ENCODE measurements around the gene PYY.

DNA sequence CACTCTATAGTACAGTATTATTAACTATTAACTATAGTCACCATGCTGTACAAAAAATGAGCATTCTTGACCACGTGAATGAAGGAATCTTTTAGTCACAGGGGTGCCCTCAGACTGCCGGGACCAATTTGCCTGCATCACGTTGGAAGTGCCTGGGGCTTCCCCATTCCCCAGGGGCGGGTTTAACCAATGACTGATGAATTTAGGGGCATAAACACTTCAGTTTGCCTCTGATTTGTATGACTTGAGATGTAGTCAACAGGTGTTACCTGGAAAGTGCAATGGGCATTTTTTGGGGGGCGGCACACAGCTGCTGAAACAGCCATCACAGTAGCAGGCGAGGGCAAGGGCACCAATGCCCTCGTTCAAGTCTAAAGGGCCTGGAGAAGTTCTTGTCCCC is 8.7 kb upstream of the PYY start:
- TF ChIP-seq, protein P1, sequence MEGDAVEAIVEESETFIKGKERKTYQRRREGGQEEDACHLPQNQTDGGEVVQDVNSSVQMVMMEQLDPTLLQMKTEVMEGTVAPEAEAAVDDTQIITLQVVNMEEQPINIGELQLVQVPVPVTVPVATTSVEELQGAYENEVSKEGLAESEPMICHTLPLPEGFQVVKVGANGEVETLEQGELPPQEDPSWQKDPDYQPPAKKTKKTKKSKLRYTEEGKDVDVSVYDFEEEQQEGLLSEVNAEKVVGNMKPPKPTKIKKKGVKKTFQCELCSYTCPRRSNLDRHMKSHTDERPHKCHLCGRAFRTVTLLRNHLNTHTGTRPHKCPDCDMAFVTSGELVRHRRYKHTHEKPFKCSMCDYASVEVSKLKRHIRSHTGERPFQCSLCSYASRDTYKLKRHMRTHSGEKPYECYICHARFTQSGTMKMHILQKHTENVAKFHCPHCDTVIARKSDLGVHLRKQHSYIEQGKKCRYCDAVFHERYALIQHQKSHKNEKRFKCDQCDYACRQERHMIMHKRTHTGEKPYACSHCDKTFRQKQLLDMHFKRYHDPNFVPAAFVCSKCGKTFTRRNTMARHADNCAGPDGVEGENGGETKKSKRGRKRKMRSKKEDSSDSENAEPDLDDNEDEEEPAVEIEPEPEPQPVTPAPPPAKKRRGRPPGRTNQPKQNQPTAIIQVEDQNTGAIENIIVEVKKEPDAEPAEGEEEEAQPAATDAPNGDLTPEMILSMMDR (IDR thresholded peaks at IDR 0.05), result no peak
- TF ChIP-seq POLR2A (IDR thresholded peaks at IDR 0.05), result no peak

Measured in right lobe of liver (tissue), 4 donors.